Gastroesophageal sphincter (tissue), 3 donors: ENCODE results near the gene CSF1.

Experiments used
- CTCF ChIP-seq, 4 experiments: fragments of 200-600 bp in 2 of 4; fragments of 450-650 bp in 2 of 4; sonication (generic) in 1 of 4; IDR thresholded peaks; one replicate each; pipeline ENCODE4 v1.5.1; 2017 to 2019; ENCODE audit warnings: antibody characterized with exemption in 4 of 4, mild to moderate bottlenecking in 2 of 4, moderate library complexity in 2 of 4
- EP300 ChIP-seq: sonication (generic); formaldehyde crosslinking; IDR thresholded peaks from one replicate; pipeline ENCODE4 v1.6.1; 2017; ENCODE audit warnings: antibody characterized with exemption, mild to moderate bottlenecking
- POLR2A ChIP-seq, 2 donors: fragments of 450-650 bp; IDR thresholded peaks; one replicate each; pipeline ENCODE4 v1.6.1; 2017; ENCODE audit warnings: antibody characterized with exemption in 2 of 2, mild to moderate bottlenecking in 2 of 2, moderate library complexity in 1 of 2
- POLR2AphosphoS5 ChIP-seq: sonication (generic); formaldehyde crosslinking; IDR thresholded peaks from one replicate; pipeline ENCODE4 v1.6.1; 2017; ENCODE audit warnings: antibody characterized with exemption

- TF ChIP-seq CTCF (IDR thresholded peaks at IDR 0.05) (no peak), POLR2AphosphoS5 (no peak), POLR2A (IDR thresholded peaks at IDR 0.05) (no peak), EP300 (no peak)
These were observed 22.8 kb upstream of the CSF1 start for GRCh38 chr1:109887884-109888283.
